Endothelial cell (in vitro differentiated cells): ENCODE data around the gene SLC36A3. TPM values are rescaled to one million over a fixed set of nuclear protein-coding genes. Genes with fewer than 3 reads are reported as not detected.

Experiments used
- DNase-seq: peaks from one replicate; pipeline ENCODE4 v3.0.0; 2021; ENCODE audit warnings: low spot score
- H3K27ac Mint-ChIP-seq: one replicate; pipeline ENCODE4 v1.8.0; 2021; ENCODE audit warnings: mixed read lengths, inconsistent platforms; ENCODE audit not compliant: unreplicated experiment
- H3K27me3 Mint-ChIP-seq: one replicate; pipeline ENCODE4 v1.8.0; 2021; ENCODE audit warnings: mild to moderate bottlenecking, moderate library complexity, mixed read lengths, inconsistent platforms; ENCODE audit not compliant: unreplicated experiment
- H3K36me3 Mint-ChIP-seq: one replicate; pipeline ENCODE4 v1.8.0; 2021; ENCODE audit warnings: mild to moderate bottlenecking, low read depth, mixed read lengths, inconsistent platforms; ENCODE audit not compliant: unreplicated experiment
- H3K4me1 Mint-ChIP-seq: one replicate; pipeline ENCODE4 v1.8.0; 2021; ENCODE audit warnings: mild to moderate bottlenecking, mixed read lengths, inconsistent platforms; ENCODE audit not compliant: unreplicated experiment
- H3K4me3 Mint-ChIP-seq: one replicate; pipeline ENCODE4 v1.8.0; 2021; ENCODE audit warnings: mild to moderate bottlenecking, mixed read lengths, inconsistent platforms; ENCODE audit not compliant: unreplicated experiment
- H3K9me3 Mint-ChIP-seq: one replicate; pipeline ENCODE4 v1.8.0; 2021; ENCODE audit warnings: mixed read lengths, inconsistent platforms; ENCODE audit not compliant: unreplicated experiment
- CTCF ChIP-seq: fragments of 200-600 bp; sonication (generic); IDR thresholded peaks from one replicate; pipeline ENCODE4 v1.5.0; 2021; ENCODE audit warnings: antibody characterized with exemption; ENCODE audit not compliant: unreplicated experiment
- total RNA-seq: library from RNA; stranded (reverse); fragmentation: NEBNext Ultra II Directional; extraction: Animal tissue kit (Norgen Biotek cat#: 25700); gene quantifications from one replicate; pipeline ENCODE4 v1.2.1, GENCODE V29; 2021; ENCODE audit not compliant: unreplicated experiment

SLC36A3 gene
- total RNA-seq, 1 donor from 2014 or later: not detected

GRCh38 chr5:151251621-151252020 lies 51.9 kb downstream of the SLC36A3 start:
- no peak for TF ChIP-seq CTCF
- Mint-ChIP-seq H3K4me1 (peaks cover 8% of the 10 kb centered on the region), H3K36me3 (no peaks in the 10 kb centered on the region), H3K9me3 (no peaks in the 10 kb centered on the region), H3K27ac (no peak overlapping the region), H3K4me3 (no peak overlapping the region), H3K27me3 (peaks cover 4% of the 10 kb centered on the region)
- DNase-seq: no peak

- TF ChIP-seq CTCF: no peak
- no peak for DNase-seq
- Mint-ChIP-seq H3K4me1 (peaks cover 8% of the 10 kb centered on the region), H3K9me3 (no peaks in the 10 kb centered on the region), H3K4me3 (no peak overlapping the region), H3K27ac (no peak overlapping the region), H3K36me3 (no peaks in the 10 kb centered on the region), H3K27me3 (peaks cover 4% of the 10 kb centered on the region)
These were observed 52.5 kb downstream of the SLC36A3 start for GRCh38 chr5:151251001-151251551.

GRCh38 chr5:151250346-151251000 lies 53.1 kb downstream of the SLC36A3 start:
- DNase-seq: no peak
- Mint-ChIP-seq H3K27ac (no peak overlapping the region), H3K4me3 (no peak overlapping the region), H3K9me3 (no peaks in the 10 kb centered on the region), H3K27me3 (peaks cover 4% of the 10 kb centered on the region), H3K36me3 (no peaks in the 10 kb centered on the region), H3K4me1 (peaks cover 8% of the 10 kb centered on the region)
- no peak for TF ChIP-seq CTCF

GRCh38 chr5:151249281-151249680 lies 54.3 kb downstream of the SLC36A3 start:
- Mint-ChIP-seq H3K9me3 (no peaks in the 10 kb centered on the region), H3K4me1 (peaks cover 8% of the 10 kb centered on the region), H3K36me3 (no peaks in the 10 kb centered on the region), H3K27me3 (peaks cover 4% of the 10 kb centered on the region), H3K4me3 (no peak overlapping the region), H3K27ac (no peak overlapping the region)
- no peak for DNase-seq
- TF ChIP-seq CTCF: no peak

- H3K9me3 Mint-ChIP-seq: no peaks in the 10 kb centered on the region
- H3K4me1 Mint-ChIP-seq: peaks cover 5% of the 10 kb centered on the region
- no peak for TF ChIP-seq CTCF
- H3K27me3 Mint-ChIP-seq: peaks cover under 1% of the 10 kb centered on the region
- H3K36me3 Mint-ChIP-seq: no peaks in the 10 kb centered on the region
- no peak for DNase-seq
- H3K4me3 Mint-ChIP-seq: no peak overlapping the region
- no peak overlapping the region for H3K27ac Mint-ChIP-seq
These were observed 54.9 kb downstream of the SLC36A3 start for GRCh38 chr5:151248651-151249050.
